Bone marrow (tissue), 2 donors: Measurements from ENCODE around the gene SLC41A2.
A peak's percentile ranks its signal among the peaks of the same experiment; 100 is the strongest.
"Not testable (repeated sequence)": the region's sequence is repeated elsewhere in the genome, so short reads cannot be mapped to it uniquely, and the experiment has no call there.

ENCODE experiments used
- DNase-seq, 2 donors: peaks; one replicate each; lab custom pipeline; 2025; lab: John Stamatoyannopoulos, UW

Gene SLC41A2

GRCh38 chr12:104958001-104958804, at the start of gene SLC41A2:
TSS of gene SLC41A2 (minus strand) at chr12:104958290. CDS start at chr12:104928527, 29,763 bp downstream.
- DNase-seq: peak in 1 of 2 donors; percentile 73

- DNase-seq: no peak
These were observed 43.4 kb upstream of the SLC41A2 start for GRCh38 chr12:105001476-105001875.

- DNase-seq: no peak
These were observed 41.2 kb upstream of the SLC41A2 start for GRCh38 chr12:104999347-104999685.

- no peak for DNase-seq
These were observed 40.6 kb upstream of the SLC41A2 start for GRCh38 chr12:104998423-104999346.

GRCh38 chr12:104997541-104997940, 39.5 kb upstream of the SLC41A2 start:
- DNase-seq: no peak

GRCh38 chr12:104994336-104994735, 36.2 kb upstream of the SLC41A2 start:
- no peak for DNase-seq

GRCh38 chr12:104991565-104992128, 33.6 kb upstream of the SLC41A2 start:
- no peak for DNase-seq

- DNase-seq: no peak
These were observed 32.9 kb upstream of the SLC41A2 start for GRCh38 chr12:104990950-104991349.

GRCh38 chr12:104986022-104986941, 28.2 kb upstream of the SLC41A2 start, which contains the start of gene NOPCHAP1:
TSS of gene NOPCHAP1 (plus strand) at chr12:104986316. CDS start at chr12:104986353, 37 bp downstream.
- DNase-seq: peak; percentile 61 to 66

- DNase-seq: no peak
These were observed 27.1 kb upstream of the SLC41A2 start for GRCh38 chr12:104985206-104985605.

GRCh38 chr12:104977688-104978087, 19.6 kb upstream of the SLC41A2 start:
- DNase-seq: not testable (repeated sequence)

GRCh38 chr12:104976703-104977102, 18.6 kb upstream of the SLC41A2 start:
- DNase-seq: no peak

GRCh38 chr12:104975587-104976343, 17.7 kb upstream of the SLC41A2 start:
- no peak for DNase-seq

GRCh38 chr12:104974626-104975290, 16.7 kb upstream of the SLC41A2 start:
- DNase-seq: no peak

- no peak for DNase-seq
These were observed 15.2 kb upstream of the SLC41A2 start for GRCh38 chr12:104973250-104973649.

GRCh38 chr12:104971306-104971705, 13.2 kb upstream of the SLC41A2 start:
- DNase-seq: no peak

GRCh38 chr12:104969343-104969742, 11.3 kb upstream of the SLC41A2 start:
- no peak for DNase-seq

GRCh38 chr12:104966677-104967076, 8.6 kb upstream of the SLC41A2 start:
- no peak for DNase-seq

GRCh38 chr12:104964856-104965205, 6.7 kb upstream of the SLC41A2 start:
- no peak for DNase-seq
